Measurements from ENCODE around the gene RGL2.

DNA sequence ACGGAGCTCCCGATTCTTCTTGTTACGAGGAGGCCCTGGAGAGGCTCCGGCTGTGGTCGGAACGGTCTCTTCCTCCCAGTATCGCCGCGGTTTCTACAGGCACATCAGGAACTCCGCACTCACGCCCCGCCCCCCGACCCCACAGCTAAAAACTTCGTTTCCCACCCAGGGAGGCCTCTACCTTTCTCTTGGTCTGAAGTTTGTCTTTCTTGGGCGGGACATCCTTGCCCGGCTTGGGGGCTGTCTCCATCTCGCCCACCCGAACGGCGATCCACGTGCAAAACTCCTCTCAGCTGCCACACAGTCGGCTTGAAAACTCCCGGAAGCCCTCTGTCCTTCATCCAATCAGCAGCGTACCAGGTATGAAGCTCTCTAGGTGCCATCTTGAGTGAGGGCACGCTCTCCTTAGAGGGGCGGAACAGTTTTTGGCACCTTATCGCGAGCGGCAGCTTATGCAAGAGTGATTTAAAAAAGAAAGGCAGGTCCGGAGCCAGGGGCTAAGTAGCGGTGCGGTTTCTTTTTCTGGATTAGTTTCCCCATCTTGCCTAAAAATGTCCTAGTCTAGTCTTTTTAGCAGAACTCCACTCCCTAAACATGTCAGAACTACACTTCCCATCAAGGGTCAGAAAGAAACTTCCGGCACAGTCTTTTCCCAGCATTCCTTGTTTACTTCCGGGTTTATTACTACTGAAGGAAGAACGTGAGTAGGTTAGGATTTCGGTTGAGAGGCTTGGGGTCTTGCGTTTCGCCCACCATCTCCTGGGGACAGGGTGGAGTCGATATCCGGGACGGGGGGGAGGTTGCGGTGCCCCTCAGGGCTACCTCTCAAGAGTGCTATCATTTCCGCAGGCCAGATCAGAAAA lies 9.6 kb downstream of the RGL2 start, which contains the start of the genes PFDN6 and WDR46:
- TF ChIP-seq CTCF (IDR thresholded peaks at IDR 0.05; ENCODE audit: low read length) (no peak), EZH2 (IDR thresholded peaks at IDR 0.05; ENCODE audit: borderline replicate concordance, low read length) (no peak)

Measured in OCI-LY1 (cell line).